HEK293 (cell line): ENCODE measurements around the gene PRTFDC1.

Experiments
- CTCF ChIA-PET: fragments of 350-600 bp; formaldehyde crosslinking; extraction: SDS; loops from one replicate; lab custom pipeline; 2021; ENCODE audit warnings: antibody characterized with exemption; lab: Yijun Ruan, JAX
- POLR2A ChIA-PET: fragments of 300-600 bp; formaldehyde crosslinking; extraction: SDS; loops from one replicate; lab custom pipeline; 2020; ENCODE audit warnings: antibody characterized with exemption, inconsistent platforms; lab: Yijun Ruan, JAX
- H3K27ac ChIP-seq: fragments of 200-500 bp; sonication (Bioruptor generic); 2 replicates; pipeline ENCODE4 v1.5.1; 2014; ENCODE audit warnings: low read depth, low read length, control low read depth, inconsistent platforms; ENCODE audit errors: extremely low read depth
- H3K36me3 ChIP-seq, 2 experiments: fragments of 200-500 bp in 1 of 2; sonication (Bioruptor generic) in 1 of 2; 1 replicate in 1 of 2; 2 replicates in 1 of 2; pipeline ENCODE4 v1.5.1; 2014 to 2017; ENCODE audit warnings: inconsistent platforms in 2 of 2, low read length in 2 of 2; ENCODE audit not compliant: control insufficient read depth in 2 of 2, insufficient read depth in 1 of 2
- H3K4me1 ChIP-seq: fragments of 200-500 bp; sonication (Bioruptor generic); 2 replicates; pipeline ENCODE4 v1.5.1; 2014; ENCODE audit warnings: mild to moderate bottlenecking, low read length, inconsistent platforms; ENCODE audit not compliant: control insufficient read depth, insufficient read depth
- H3K4me3 ChIP-seq: 2 replicates; pipeline ENCODE4 v1.5.1; 2011; ENCODE audit warnings: low read depth, mild to moderate bottlenecking, control low read depth, low read length, moderate library complexity
- H3K9me3 ChIP-seq: fragments of 200-500 bp; sonication (Bioruptor generic); 2 replicates; pipeline ENCODE4 v1.5.1; 2014; ENCODE audit warnings: low read depth, low read length, inconsistent platforms; ENCODE audit not compliant: control insufficient read depth, insufficient read depth
- IKZF3 ChIP-seq: fragments of 450-650 bp; IDR thresholded peaks from 2 replicates; pipeline ENCODE4 v1.5.0; 2018; ENCODE audit warnings: missing biosample characterization, mild to moderate bottlenecking, missing genetic modification characterization, moderate library complexity
- MEIS1 ChIP-seq: sonication (generic); formaldehyde crosslinking; IDR thresholded peaks from 2 replicates; pipeline ENCODE4 v1.8.1; 2022; ENCODE audit warnings: missing genetic modification reagents, mild to moderate bottlenecking, borderline replicate concordance
- MZF1 ChIP-seq: fragments of 450-650 bp; formaldehyde crosslinking; IDR thresholded peaks from 2 replicates; pipeline ENCODE4 v1.5.1; 2017; ENCODE audit warnings: missing biosample characterization, missing genetic modification characterization, borderline replicate concordance
- YY1 ChIP-seq: fragments of 450-650 bp; formaldehyde crosslinking; IDR thresholded peaks from 2 replicates; pipeline ENCODE4 v1.5.1; 2018; ENCODE audit warnings: missing biosample characterization, missing genetic modification characterization
- ZBTB48 ChIP-seq: fragments of 450-650 bp; formaldehyde crosslinking; IDR thresholded peaks from 2 replicates; pipeline ENCODE4 v1.5.1; 2016; ENCODE audit warnings: missing biosample characterization, missing genetic modification characterization
- ZNF114 ChIP-seq: fragments of 450-650 bp; formaldehyde crosslinking; IDR thresholded peaks from 2 replicates; pipeline ENCODE4 v1.5.0; 2017; ENCODE audit warnings: missing biosample characterization, missing genetic modification characterization
- ZNF157 ChIP-seq: fragments of 450-650 bp; formaldehyde crosslinking; IDR thresholded peaks from 2 replicates; pipeline ENCODE4 v1.5.1; 2016; ENCODE audit warnings: missing biosample characterization, missing genetic modification characterization
- ZNF169 ChIP-seq: fragments of 450-650 bp; formaldehyde crosslinking; IDR thresholded peaks from 2 replicates; pipeline ENCODE4 v1.5.1; 2016; ENCODE audit warnings: missing biosample characterization, missing genetic modification characterization
- ZNF211 ChIP-seq: fragments of 450-650 bp; formaldehyde crosslinking; IDR thresholded peaks from 2 replicates; pipeline ENCODE4 v1.5.1; 2016; ENCODE audit warnings: low read depth, missing biosample characterization, missing genetic modification characterization
- ZNF266 ChIP-seq: fragments of 450-650 bp; formaldehyde crosslinking; IDR thresholded peaks from 2 replicates; pipeline ENCODE4 v1.5.1; 2016; ENCODE audit warnings: missing biosample characterization, missing genetic modification characterization, low read depth
- ZNF274 ChIP-seq, 2 experiments: fragments of 200-500 bp in 1 of 2; fragments of 450-650 bp in 1 of 2; sonication (Bioruptor generic) in 1 of 2; formaldehyde crosslinking in 1 of 2; IDR thresholded peaks; 2 replicates each; pipeline versions ENCODE4 v1.5.1 to v1.6.1; 2014 to 2016; ENCODE audit warnings: borderline replicate concordance in 1 of 2, inconsistent platforms in 1 of 2, low read length in 1 of 2, missing biosample characterization in 1 of 2, missing genetic modification characterization in 1 of 2
- ZNF37A ChIP-seq: fragments of 450-650 bp; IDR thresholded peaks from 2 replicates; pipeline ENCODE4 v1.5.1; 2018; ENCODE audit warnings: missing biosample characterization, missing genetic modification characterization
- ZNF391 ChIP-seq: fragments of 450-650 bp; formaldehyde crosslinking; IDR thresholded peaks from 2 replicates; pipeline ENCODE4 v1.5.1; 2016; ENCODE audit warnings: low read depth, missing biosample characterization, missing genetic modification characterization, borderline replicate concordance
- ZNF394 ChIP-seq: fragments of 450-650 bp; formaldehyde crosslinking; IDR thresholded peaks from 2 replicates; pipeline ENCODE4 v1.5.1; 2016; ENCODE audit warnings: missing biosample characterization, missing genetic modification characterization, mild to moderate bottlenecking, moderate library complexity, borderline replicate concordance
- ZNF560 ChIP-seq: fragments of 450-650 bp; formaldehyde crosslinking; IDR thresholded peaks from 2 replicates; pipeline ENCODE4 v1.5.1; 2017; ENCODE audit warnings: missing biosample characterization, missing genetic modification characterization, borderline replicate concordance
- ZNF776 ChIP-seq: fragments of 450-650 bp; formaldehyde crosslinking; IDR thresholded peaks from 2 replicates; pipeline ENCODE4 v1.5.0; 2017; ENCODE audit warnings: missing biosample characterization, missing genetic modification characterization, borderline replicate concordance
- TF ChIP-seq, protein P1 (sequence below): fragments of 450-650 bp; formaldehyde crosslinking; IDR thresholded peaks from 2 replicates; pipeline ENCODE4; 2016; ENCODE audit warnings: missing biosample characterization, missing genetic modification characterization
- TF ChIP-seq, protein P2 (sequence below): fragments of 450-650 bp; formaldehyde crosslinking; IDR thresholded peaks from 2 replicates; pipeline ENCODE4 v1.5.1; 2016; ENCODE audit warnings: missing biosample characterization, missing genetic modification characterization
- TF ChIP-seq, protein P3 (sequence below): fragments of 450-650 bp; formaldehyde crosslinking; conservative IDR thresholded peaks from 2 replicates; pipeline ENCODE4 v1.5.1; 2016; ENCODE audit warnings: low read depth, missing biosample characterization, missing genetic modification characterization
- TF ChIP-seq, protein P4 (sequence below): fragments of 450-650 bp; IDR thresholded peaks from 2 replicates; pipeline ENCODE4 v1.5.1; 2018; ENCODE audit warnings: missing biosample characterization, mild to moderate bottlenecking, missing genetic modification characterization
- TF ChIP-seq, protein P5 (sequence below): fragments of 450-650 bp; formaldehyde crosslinking; IDR thresholded peaks from 2 replicates; pipeline ENCODE4 v1.5.1; 2016; ENCODE audit warnings: missing biosample characterization, missing genetic modification characterization
- TF ChIP-seq, protein P6 (sequence below): fragments of 450-650 bp; formaldehyde crosslinking; IDR thresholded peaks from 2 replicates; pipeline ENCODE4 v1.5.1; 2016; ENCODE audit warnings: missing biosample characterization, missing genetic modification characterization

Gene PRTFDC1

DNA sequence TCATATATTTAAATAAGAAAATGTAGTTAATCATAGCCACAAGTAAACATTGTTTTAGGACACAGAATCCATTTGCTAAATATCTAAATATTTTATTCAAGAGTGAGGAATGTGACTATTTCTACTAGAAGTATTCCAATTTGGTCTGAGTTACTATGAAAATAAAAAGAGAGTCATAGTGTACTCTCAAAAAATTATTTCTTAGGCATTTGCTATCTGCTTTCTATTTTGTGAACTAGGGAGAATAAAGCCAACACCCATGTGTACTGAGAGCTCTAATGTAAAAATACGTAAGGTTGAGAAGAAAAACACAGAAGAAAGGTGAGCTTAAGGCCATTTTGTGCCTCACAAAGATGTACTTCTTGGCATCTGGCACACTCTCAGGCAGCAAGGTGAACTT lies 38.3 kb downstream of the PRTFDC1 start:
- Histone ChIP-seq H3K4me1 (no peaks in the 10 kb centered on the region), H3K9me3 (no peaks in the 10 kb centered on the region), H3K4me3 (no peak overlapping the region), H3K36me3 (no peaks in the 10 kb centered on the region), H3K27ac (no peak overlapping the region)
- TF ChIP-seq, protein P1, sequence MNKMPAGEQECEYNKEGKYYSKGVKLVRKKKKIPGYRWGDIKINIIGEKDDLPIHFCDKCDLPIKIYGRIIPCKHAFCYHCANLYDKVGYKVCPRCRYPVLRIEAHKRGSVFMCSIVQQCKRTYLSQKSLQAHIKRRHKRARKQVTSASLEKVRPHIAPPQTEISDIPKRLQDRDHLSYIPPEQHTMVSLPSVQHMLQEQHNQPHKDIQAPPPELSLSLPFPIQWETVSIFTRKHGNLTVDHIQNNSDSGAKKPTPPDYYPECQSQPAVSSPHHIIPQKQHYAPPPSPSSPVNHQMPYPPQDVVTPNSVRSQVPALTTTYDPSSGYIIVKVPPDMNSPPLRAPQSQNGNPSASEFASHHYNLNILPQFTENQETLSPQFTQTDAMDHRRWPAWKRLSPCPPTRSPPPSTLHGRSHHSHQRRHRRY (tag by site-specific recombination), result no peak
- TF ChIP-seq, protein P2, sequence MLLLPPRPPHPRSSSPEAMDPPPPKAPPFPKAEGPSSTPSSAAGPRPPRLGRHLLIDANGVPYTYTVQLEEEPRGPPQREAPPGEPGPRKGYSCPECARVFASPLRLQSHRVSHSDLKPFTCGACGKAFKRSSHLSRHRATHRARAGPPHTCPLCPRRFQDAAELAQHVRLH (tag by site-specific recombination), result no peak
- TF ChIP-seq, protein P3, sequence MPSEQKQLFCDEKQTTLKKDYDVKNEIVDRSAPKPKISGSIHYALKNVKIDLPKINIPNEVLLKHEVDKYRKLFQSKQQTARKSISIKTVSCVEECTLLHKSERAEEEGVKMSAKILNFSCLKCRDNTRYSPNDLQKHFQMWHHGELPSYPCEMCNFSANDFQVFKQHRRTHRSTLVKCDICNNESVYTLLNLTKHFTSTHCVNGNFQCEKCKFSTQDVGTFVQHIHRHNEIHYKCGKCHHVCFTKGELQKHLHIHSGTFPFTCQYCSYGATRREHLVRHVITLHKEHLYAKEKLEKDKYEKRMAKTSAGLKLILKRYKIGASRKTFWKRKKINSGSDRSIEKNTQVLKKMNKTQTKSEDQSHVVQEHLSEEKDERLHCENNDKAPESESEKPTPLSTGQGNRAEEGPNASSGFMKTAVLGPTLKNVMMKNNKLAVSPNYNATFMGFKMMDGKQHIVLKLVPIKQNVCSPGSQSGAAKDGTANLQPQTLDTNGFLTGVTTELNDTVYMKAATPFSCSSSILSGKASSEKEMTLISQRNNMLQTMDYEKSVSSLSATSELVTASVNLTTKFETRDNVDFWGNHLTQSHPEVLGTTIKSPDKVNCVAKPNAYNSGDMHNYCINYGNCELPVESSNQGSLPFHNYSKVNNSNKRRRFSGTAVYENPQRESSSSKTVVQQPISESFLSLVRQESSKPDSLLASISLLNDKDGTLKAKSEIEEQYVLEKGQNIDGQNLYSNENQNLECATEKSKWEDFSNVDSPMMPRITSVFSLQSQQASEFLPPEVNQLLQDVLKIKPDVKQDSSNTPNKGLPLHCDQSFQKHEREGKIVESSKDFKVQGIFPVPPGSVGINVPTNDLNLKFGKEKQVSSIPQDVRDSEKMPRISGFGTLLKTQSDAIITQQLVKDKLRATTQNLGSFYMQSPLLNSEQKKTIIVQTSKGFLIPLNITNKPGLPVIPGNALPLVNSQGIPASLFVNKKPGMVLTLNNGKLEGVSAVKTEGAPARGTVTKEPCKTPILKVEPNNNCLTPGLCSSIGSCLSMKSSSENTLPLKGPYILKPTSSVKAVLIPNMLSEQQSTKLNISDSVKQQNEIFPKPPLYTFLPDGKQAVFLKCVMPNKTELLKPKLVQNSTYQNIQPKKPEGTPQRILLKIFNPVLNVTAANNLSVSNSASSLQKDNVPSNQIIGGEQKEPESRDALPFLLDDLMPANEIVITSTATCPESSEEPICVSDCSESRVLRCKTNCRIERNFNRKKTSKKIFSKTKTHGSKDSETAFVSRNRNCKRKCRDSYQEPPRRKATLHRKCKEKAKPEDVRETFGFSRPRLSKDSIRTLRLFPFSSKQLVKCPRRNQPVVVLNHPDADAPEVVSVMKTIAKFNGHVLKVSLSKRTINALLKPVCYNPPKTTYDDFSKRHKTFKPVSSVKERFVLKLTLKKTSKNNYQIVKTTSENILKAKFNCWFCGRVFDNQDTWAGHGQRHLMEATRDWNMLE (tag by site-specific recombination), result no peak
- TF ChIP-seq IKZF3 (no peak), ZNF776 (tag by site-specific recombination) (no peak), ZNF169 (no peak), YY1 (no peak), MEIS1 (no peak), ZNF37A (no peak), ZBTB48 (tag by site-specific recombination) (no peak), ZNF560 (tag by site-specific recombination) (no peak), ZNF211 (tag by site-specific recombination) (no peak), ZNF157 (no peak), ZNF114 (no peak), ZNF391 (tag by site-specific recombination) (no peak)
- TF ChIP-seq, protein P4, sequence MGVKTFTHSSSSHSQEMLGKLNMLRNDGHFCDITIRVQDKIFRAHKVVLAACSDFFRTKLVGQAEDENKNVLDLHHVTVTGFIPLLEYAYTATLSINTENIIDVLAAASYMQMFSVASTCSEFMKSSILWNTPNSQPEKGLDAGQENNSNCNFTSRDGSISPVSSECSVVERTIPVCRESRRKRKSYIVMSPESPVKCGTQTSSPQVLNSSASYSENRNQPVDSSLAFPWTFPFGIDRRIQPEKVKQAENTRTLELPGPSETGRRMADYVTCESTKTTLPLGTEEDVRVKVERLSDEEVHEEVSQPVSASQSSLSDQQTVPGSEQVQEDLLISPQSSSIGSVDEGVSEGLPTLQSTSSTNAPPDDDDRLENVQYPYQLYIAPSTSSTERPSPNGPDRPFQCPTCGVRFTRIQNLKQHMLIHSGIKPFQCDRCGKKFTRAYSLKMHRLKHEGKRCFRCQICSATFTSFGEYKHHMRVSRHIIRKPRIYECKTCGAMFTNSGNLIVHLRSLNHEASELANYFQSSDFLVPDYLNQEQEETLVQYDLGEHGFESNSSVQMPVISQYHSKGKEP (tag by site-specific recombination), result no peak
- ChIA-PET POLR2A (no interaction called here), CTCF (interaction anchor here (0.5 to 0.8 kb wide), 3 partner anchors 32 to 105 kb away, joined by 3 to 4 read pairs (median 3); partner anchors contain the start of gene THNSL1)

DNA sequence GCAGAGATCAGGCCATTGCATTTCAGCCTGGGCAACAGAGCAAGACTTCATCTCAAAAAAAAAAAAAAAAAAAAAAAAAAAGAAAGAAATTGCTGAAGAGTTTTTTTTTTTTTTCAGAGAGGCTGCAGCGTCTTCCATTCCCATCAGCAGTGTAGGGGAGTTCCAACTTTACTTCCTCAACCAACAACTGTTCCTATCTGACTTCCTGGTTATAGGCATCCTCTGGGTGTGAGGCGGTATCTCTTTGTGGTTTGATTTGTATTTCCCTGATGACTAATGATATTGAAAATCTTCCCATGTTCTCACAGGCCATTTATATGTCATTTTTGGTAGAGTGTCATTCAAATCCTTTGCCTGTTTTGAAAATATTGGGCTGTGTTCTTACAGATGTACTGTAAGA lies 40.2 kb downstream of the PRTFDC1 start:
- TF ChIP-seq ZNF394 (tag by site-specific recombination) (no peak), ZNF37A (no peak), MEIS1 (no peak), ZNF266 (no peak), MZF1 (tag by site-specific recombination) (no peak), ZNF274 (IDR thresholded peaks at IDR 0.05; ENCODE audit: low read length) (no peak), ZNF274 (tag by site-specific recombination; IDR thresholded peaks at IDR 0.05; ENCODE audit: borderline replicate concordance) (no peak)
- TF ChIP-seq, protein P5, sequence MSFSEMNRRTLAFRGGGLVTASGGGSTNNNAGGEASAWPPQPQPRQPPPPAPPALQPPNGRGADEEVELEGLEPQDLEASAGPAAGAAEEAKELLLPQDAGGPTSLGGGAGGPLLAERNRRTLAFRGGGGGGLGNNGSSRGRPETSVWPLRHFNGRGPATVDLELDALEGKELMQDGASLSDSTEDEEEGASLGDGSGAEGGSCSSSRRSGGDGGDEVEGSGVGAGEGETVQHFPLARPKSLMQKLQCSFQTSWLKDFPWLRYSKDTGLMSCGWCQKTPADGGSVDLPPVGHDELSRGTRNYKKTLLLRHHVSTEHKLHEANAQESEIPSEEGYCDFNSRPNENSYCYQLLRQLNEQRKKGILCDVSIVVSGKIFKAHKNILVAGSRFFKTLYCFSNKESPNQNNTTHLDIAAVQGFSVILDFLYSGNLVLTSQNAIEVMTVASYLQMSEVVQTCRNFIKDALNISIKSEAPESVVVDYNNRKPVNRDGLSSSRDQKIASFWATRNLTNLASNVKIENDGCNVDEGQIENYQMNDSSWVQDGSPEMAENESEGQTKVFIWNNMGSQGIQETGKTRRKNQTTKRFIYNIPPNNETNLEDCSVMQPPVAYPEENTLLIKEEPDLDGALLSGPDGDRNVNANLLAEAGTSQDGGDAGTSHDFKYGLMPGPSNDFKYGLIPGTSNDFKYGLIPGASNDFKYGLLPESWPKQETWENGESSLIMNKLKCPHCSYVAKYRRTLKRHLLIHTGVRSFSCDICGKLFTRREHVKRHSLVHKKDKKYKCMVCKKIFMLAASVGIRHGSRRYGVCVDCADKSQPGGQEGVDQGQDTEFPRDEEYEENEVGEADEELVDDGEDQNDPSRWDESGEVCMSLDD (tag by site-specific recombination), result no peak
- TF ChIP-seq, protein P6, sequence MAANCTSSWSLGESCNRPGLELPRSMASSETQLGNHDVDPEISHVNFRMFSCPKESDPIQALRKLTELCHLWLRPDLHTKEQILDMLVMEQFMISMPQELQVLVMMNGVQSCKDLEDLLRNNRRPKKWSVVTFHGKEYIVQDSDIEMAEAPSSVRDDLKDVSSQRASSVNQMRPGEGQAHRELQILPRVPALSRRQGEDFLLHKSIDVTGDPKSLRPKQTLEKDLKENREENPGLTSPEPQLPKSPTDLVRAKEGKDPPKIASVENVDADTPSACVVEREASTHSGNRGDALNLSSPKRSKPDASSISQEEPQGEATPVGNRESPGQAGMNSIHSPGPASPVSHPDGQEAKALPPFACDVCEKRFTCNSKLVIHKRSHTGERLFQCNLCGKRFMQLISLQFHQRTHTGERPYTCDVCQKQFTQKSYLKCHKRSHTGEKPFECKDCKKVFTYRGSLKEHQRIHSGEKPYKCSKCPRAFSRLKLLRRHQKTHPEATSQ (tag by site-specific recombination), result no peak
- Histone ChIP-seq H3K36me3 (no peaks in the 10 kb centered on the region), H3K9me3 (no peaks in the 10 kb centered on the region), H3K4me1 (no peaks in the 10 kb centered on the region), H3K27ac (no peak overlapping the region), H3K4me3 (no peak overlapping the region)
- CTCF ChIA-PET, result interaction anchor here (1.0 kb wide), 1 partner anchor 169 kb away, joined by 4 read pairs; no protein-coding TSS in a partner anchor
- POLR2A ChIA-PET, result no interaction called here
